ENCODE data around the gene NME1. TPM values are rescaled to one million over a fixed set of nuclear protein-coding genes. Genes with fewer than 3 reads are reported as not detected.
A peak's percentile ranks its signal among the peaks of the same experiment; 100 is the strongest.
"Not testable (repeated sequence)": the region's sequence is repeated elsewhere in the genome, so short reads cannot be mapped to it uniquely, and the experiment has no call there.

The NME1 gene
- total and polyA plus RNA-seq, 2 donors (not counting 3 experiments of a cell fraction or from before 2014, with no cell fraction given) = 214 to 326 TPM

DNA sequence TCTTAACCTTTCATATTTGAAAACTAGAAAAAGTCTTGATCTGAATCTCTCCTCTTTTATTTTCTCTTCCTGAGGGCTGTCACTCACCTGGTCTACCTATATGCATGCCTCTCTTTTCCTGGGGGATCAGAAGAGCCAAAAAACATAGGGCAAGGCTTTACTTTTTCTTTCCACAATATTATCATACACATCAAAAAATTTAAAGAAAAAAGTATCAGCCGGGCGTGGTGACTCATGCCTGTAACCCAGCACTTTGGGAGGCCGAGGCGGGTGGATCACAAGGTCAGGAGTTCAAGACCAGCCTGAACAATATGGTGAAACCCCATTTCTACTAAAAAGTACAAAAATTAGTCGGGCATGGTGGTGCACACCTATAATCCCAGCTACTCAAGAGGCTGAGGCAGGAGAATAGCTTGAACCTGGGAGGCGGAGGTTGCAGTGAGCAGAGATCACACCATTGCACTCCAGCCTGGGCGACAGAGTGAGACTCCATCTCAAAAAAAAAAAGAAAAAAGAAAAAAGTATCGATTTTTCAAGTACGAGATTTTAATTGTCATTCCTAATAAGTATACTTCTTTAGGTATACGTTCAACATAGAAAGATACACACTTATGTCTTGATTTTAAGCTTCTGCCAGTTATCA, 30.8 kb upstream of the NME1 start:
- H3K9ac ChIP-seq (replicated peaks; ENCODE audit: extremely low read depth, insufficient read depth, low read length); dilution Hi-C loops (cut with MboI; ENCODE audit: extremely low pct_ligation_motif_present, low sequenced_read_pairs); POLR2A ChIA-PET; H3K27me3 ChIP-seq (ENCODE audit: control insufficient read depth in 2 of 2, insufficient read depth in 2 of 2, low read length in 2 of 2); H3K9me1 ChIP-seq (replicated peaks; ENCODE audit: control insufficient read depth, extremely low read depth, insufficient read depth, low read length); DNase-seq (ENCODE audit: low read depth, low spot score); BruUV-seq (replicated peaks); H2AFZ ChIP-seq (ENCODE audit: low read depth, low read length); H3K4me3 ChIP-seq (replicated peaks in 1 of 3; ENCODE audit: insufficient read depth in 1 of 3, low read depth in 1 of 3, low read length in 3 of 3); FAIRE-seq; H3K9me3 ChIP-seq (replicated peaks; ENCODE audit: control insufficient read depth, insufficient read depth, low read length); H3K36me3 ChIP-seq (ENCODE audit: control insufficient read depth in 2 of 2, extremely low read depth in 1 of 2, insufficient read depth in 2 of 2, low read length in 2 of 2): not testable (repeated sequence)
- Histone ChIP-seq H4K20me1 (replicated peaks; ENCODE audit: control insufficient read depth, extremely low read depth, insufficient read depth, low read length) (peaks cover 11% of the 10 kb centered on the region), H3K79me2 (ENCODE audit: control insufficient read depth, insufficient read depth, low read length) (peaks cover 27% of the 10 kb centered on the region), H3K4me1 (ENCODE audit: control insufficient read depth, extremely low read depth, insufficient read depth, low read length) (peaks cover 31% of the 10 kb centered on the region), H3K4me2 (ENCODE audit: insufficient read depth, low read length) (peak overlapping the region; percentile 100), H3K27ac (ENCODE audit: insufficient read depth, low read depth, low read length) (peak overlapping the region; percentile 100)
- CTCF ChIA-PET = interaction anchor here (3.3 kb wide), 1 partner anchor 31 kb away, joined by 42 read pairs; the partner anchor contains the start of gene NME1
- intact Hi-C loops (cut with micrococcal nuclease) = loop anchor here (5.0 kb wide), 1 partner anchor 35 kb away; no protein-coding TSS in a partner anchor

DNA sequence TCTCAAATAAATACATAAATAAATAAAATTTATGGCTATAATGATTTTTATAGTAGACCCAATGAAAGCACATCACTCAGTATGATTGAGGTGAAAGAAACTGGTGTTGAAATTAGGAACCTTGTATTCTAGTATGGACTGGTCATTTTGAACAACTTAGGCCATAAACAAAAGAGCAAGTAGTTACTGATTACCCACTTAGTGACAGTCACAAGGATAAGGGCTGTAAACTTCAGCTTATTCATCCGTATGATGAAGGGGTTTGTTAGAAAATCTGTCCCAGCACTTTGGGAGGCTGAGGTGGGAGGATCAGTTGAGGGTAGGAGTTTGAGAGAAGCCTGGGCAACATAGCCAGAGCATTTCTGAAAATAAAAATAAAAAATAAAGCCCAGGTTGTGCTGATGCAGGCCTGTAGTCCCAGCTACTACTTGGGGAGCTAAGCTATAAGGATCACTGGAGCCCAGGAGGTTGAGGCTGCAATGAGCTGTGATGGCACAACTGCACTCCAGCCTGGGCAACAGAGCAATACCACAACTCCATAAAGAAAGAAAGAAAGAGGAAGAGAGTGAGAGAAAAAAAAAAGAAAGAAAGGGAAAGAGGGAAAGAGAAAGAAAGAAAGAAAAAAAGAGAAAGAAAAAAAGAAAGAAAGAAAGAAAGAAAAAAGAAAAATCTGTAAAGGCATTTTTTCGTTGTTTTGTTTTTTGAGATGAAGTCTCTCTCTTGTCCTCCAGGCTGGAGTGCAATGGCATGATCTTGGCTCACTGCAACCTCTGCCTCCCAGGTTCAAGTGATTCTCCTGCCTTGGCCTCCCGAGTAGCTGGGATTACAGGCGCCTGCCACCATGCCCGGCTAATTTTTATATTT, 28.5 kb upstream of the NME1 start:
- dilution Hi-C loops (cut with MboI; ENCODE audit: extremely low pct_ligation_motif_present, low sequenced_read_pairs) = no loop called here
- no peak overlapping the region for H3K27ac ChIP-seq (ENCODE audit: insufficient read depth, low read depth, low read length)
- no peak overlapping the region for H3K4me2 ChIP-seq (ENCODE audit: insufficient read depth, low read length)
- no peak overlapping the region for H3K9ac ChIP-seq (replicated peaks; ENCODE audit: extremely low read depth, insufficient read depth, low read length)
- BruUV-seq (replicated peaks) = no TSS peak
- FAIRE-seq (no peak), DNase-seq (ENCODE audit: low read depth, low spot score) (no peak)
- peaks cover 5% of the 10 kb centered on the region for H3K79me2 ChIP-seq (ENCODE audit: control insufficient read depth, insufficient read depth, low read length)
- H3K4me1 ChIP-seq (ENCODE audit: control insufficient read depth, extremely low read depth, insufficient read depth, low read length) = peaks cover 13% of the 10 kb centered on the region
- no peak overlapping the region for H2AFZ ChIP-seq (ENCODE audit: low read depth, low read length)
- H3K9me3 ChIP-seq (replicated peaks; ENCODE audit: control insufficient read depth, insufficient read depth, low read length) = no peaks in the 10 kb centered on the region
- H3K4me3 ChIP-seq (replicated peaks in 1 of 3; ENCODE audit: insufficient read depth in 1 of 3, low read depth in 1 of 3, low read length in 3 of 3) = no peak overlapping the region
- no peaks in the 10 kb centered on the region for H3K9me1 ChIP-seq (replicated peaks; ENCODE audit: control insufficient read depth, extremely low read depth, insufficient read depth, low read length)
- H3K27me3 ChIP-seq (ENCODE audit: control insufficient read depth in 2 of 2, insufficient read depth in 2 of 2, low read length in 2 of 2) = no peaks in the 10 kb centered on the region
- POLR2A ChIA-PET = no interaction called here
- intact Hi-C loops (cut with micrococcal nuclease) = loop anchor here (5.0 kb wide), 1 partner anchor 38 kb away; no protein-coding TSS in a partner anchor
- H3K36me3 ChIP-seq (ENCODE audit: control insufficient read depth in 2 of 2, extremely low read depth in 1 of 2, insufficient read depth in 2 of 2, low read length in 2 of 2) = no peaks in the 10 kb centered on the region
- CTCF ChIA-PET = interaction anchor here (0.9 to 1.4 kb wide), 4 partner anchors 11 to 124 kb away, joined by 3 to 6 read pairs (median 4); partner anchors contain the start of gene NME1
- no peak for TF ChIP-seq EZH2 (IDR thresholded peaks at IDR 0.05; ENCODE audit: borderline replicate concordance, low read depth, low read length, severe bottlenecking)
- TF ChIP-seq MAX (IDR thresholded peaks at IDR 0.05; ENCODE audit: insufficient read depth, insufficient read length) = no peak
- TF ChIP-seq GATA2 (IDR thresholded peaks at IDR 0.05; ENCODE audit: insufficient read depth, insufficient read length, low read depth, low read length) = no peak
- TF ChIP-seq, protein P1, sequence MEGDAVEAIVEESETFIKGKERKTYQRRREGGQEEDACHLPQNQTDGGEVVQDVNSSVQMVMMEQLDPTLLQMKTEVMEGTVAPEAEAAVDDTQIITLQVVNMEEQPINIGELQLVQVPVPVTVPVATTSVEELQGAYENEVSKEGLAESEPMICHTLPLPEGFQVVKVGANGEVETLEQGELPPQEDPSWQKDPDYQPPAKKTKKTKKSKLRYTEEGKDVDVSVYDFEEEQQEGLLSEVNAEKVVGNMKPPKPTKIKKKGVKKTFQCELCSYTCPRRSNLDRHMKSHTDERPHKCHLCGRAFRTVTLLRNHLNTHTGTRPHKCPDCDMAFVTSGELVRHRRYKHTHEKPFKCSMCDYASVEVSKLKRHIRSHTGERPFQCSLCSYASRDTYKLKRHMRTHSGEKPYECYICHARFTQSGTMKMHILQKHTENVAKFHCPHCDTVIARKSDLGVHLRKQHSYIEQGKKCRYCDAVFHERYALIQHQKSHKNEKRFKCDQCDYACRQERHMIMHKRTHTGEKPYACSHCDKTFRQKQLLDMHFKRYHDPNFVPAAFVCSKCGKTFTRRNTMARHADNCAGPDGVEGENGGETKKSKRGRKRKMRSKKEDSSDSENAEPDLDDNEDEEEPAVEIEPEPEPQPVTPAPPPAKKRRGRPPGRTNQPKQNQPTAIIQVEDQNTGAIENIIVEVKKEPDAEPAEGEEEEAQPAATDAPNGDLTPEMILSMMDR (IDR thresholded peaks at IDR 0.05; ENCODE audit: extremely low read depth in 1 of 2, insufficient read depth in 1 of 2, low read depth in 1 of 2, low read length in 2 of 2) = no peak
- no peak for TF ChIP-seq POLR2AphosphoS5 (IDR thresholded peaks at IDR 0.05; ENCODE audit: insufficient read depth, low read depth, low read length)
- no peak for TF ChIP-seq JUN (IDR thresholded peaks at IDR 0.05; ENCODE audit: borderline replicate concordance, insufficient read depth, insufficient read length, low read depth)
- TF ChIP-seq MYC (IDR thresholded peaks at IDR 0.05; ENCODE audit: low read depth, low read length) = no peak
- no peak for TF ChIP-seq FOS (IDR thresholded peaks at IDR 0.05; ENCODE audit: borderline replicate concordance, insufficient read depth, low read length)
- no peak for TF ChIP-seq POLR2A (IDR thresholded peaks at IDR 0.05; ENCODE audit: low read depth, low read length)
- no peaks in the 10 kb centered on the region for H4K20me1 ChIP-seq (replicated peaks; ENCODE audit: control insufficient read depth, extremely low read depth, insufficient read depth, low read length)
